Astrocyte (in vitro differentiated cells and primary cell): ENCODE results near the gene CHD1L. TPM values are rescaled to one million over a fixed set of nuclear protein-coding genes. Genes with fewer than 3 reads are reported as not detected.

ENCODE experiments used
- DNase-seq: peaks from one replicate; pipeline ENCODE4 v3.0.0-alpha.2; 2010; ENCODE audit warnings: low read depth
- FAIRE-seq: peaks from 2 replicates; lab custom pipeline; 2011; peaks lifted over from hg19 to GRCh38; lab: Jason Lieb, UNC
- H2AFZ ChIP-seq: 2 replicates; pipeline ENCODE4 v1.6.0; 2012; ENCODE audit warnings: low read depth, low read length, inconsistent platforms
- H3K27ac ChIP-seq: 2 replicates; pipeline ENCODE4 v1.5.1; 2011; ENCODE audit warnings: low read depth, low read length, inconsistent platforms
- H3K27me3 ChIP-seq: 2 replicates; pipeline ENCODE4 v1.6.0; 2011; ENCODE audit warnings: low read length, inconsistent platforms; ENCODE audit not compliant: insufficient read depth
- H3K36me3 ChIP-seq: 2 replicates; pipeline ENCODE4 v1.5.1; 2011; ENCODE audit warnings: low read length, inconsistent platforms; ENCODE audit not compliant: insufficient read depth
- H3K4me1 ChIP-seq: 2 replicates; pipeline ENCODE4 v1.5.1; 2011; ENCODE audit warnings: low read length, inconsistent platforms; ENCODE audit not compliant: insufficient read depth
- H3K4me2 ChIP-seq: 2 replicates; pipeline ENCODE4 v1.6.0; 2012; ENCODE audit warnings: low read length, inconsistent platforms
- H3K4me3 ChIP-seq: 2 replicates; pipeline ENCODE4 v1.5.1; 2011; ENCODE audit warnings: low read depth, mild to moderate bottlenecking, low read length, inconsistent platforms; ENCODE audit not compliant: insufficient read depth
- H3K79me2 ChIP-seq: 2 replicates; pipeline ENCODE4 v1.6.0; 2012; ENCODE audit warnings: mild to moderate bottlenecking, low read length, inconsistent platforms; ENCODE audit not compliant: insufficient read depth
- H3K9ac ChIP-seq: 2 replicates; pipeline ENCODE4 v1.6.0; 2012; ENCODE audit warnings: mild to moderate bottlenecking, low read length, inconsistent platforms
- H3K9me3 ChIP-seq: 2 replicates; pipeline ENCODE4 v1.5.1; 2012; ENCODE audit warnings: low read depth, mild to moderate bottlenecking, low read length, inconsistent platforms; ENCODE audit not compliant: insufficient read depth
- H4K20me1 ChIP-seq: 2 replicates; pipeline ENCODE4 v1.6.0; 2012; ENCODE audit warnings: low read length, inconsistent platforms; ENCODE audit not compliant: insufficient read depth
- H3K27ac Mint-ChIP-seq: one replicate; pipeline ENCODE4 v1.8.0; 2021; ENCODE audit warnings: mild to moderate bottlenecking, mixed read lengths; ENCODE audit not compliant: unreplicated experiment
- H3K27me3 Mint-ChIP-seq: one replicate; pipeline ENCODE4 v1.8.0; 2021; ENCODE audit warnings: low read depth, mixed read lengths; ENCODE audit not compliant: unreplicated experiment
- H3K36me3 Mint-ChIP-seq: one replicate; pipeline ENCODE4 v1.8.0; 2021; ENCODE audit warnings: low read depth, mixed read lengths; ENCODE audit not compliant: unreplicated experiment
- H3K4me1 Mint-ChIP-seq: one replicate; pipeline ENCODE4 v1.8.0; 2021; ENCODE audit warnings: low read depth, mixed read lengths; ENCODE audit not compliant: unreplicated experiment
- H3K4me3 Mint-ChIP-seq: one replicate; pipeline ENCODE4 v1.8.0; 2021; ENCODE audit warnings: mild to moderate bottlenecking, moderate library complexity, mixed read lengths; ENCODE audit not compliant: unreplicated experiment
- H3K9me3 Mint-ChIP-seq: one replicate; pipeline ENCODE4 v1.8.0; 2021; ENCODE audit warnings: mild to moderate bottlenecking, mixed read lengths; ENCODE audit not compliant: unreplicated experiment
- CTCF ChIP-seq: IDR thresholded peaks from 2 replicates; pipeline ENCODE4 v1.5.1; 2011; ENCODE audit warnings: low read depth, mild to moderate bottlenecking, inconsistent platforms, low read length, moderate library complexity; ENCODE audit not compliant: insufficient read depth
- EZH2 ChIP-seq: IDR thresholded peaks from 2 replicates; pipeline ENCODE4 v1.6.1; 2012; ENCODE audit warnings: mild to moderate bottlenecking, low read length, inconsistent platforms; ENCODE audit not compliant: insufficient read depth
- total RNA-seq: library from RNA; stranded (reverse); gene quantifications from 2 replicates; pipeline ENCODE4 v1.2.1, GENCODE V29; 2021

Gene CHD1L
- total RNA-seq, 1 donor from 2014 or later, result 44.2 TPM

GRCh38 chr1:147246910-147247655 lies 4.6 kb downstream of the CHD1L start:
- H3K4me3 Mint-ChIP-seq, result no peak overlapping the region
- H3K27ac Mint-ChIP-seq, result peak overlapping the region; percentile 64
- H3K9me3 ChIP-seq, result no peaks in the 10 kb centered on the region
- TF ChIP-seq CTCF (no peak), EZH2 (no peak)
- H3K4me1 Mint-ChIP-seq, result peaks cover 17% of the 10 kb centered on the region
- no peak overlapping the region for H2AFZ ChIP-seq
- no peaks in the 10 kb centered on the region for H3K27me3 ChIP-seq
- peaks cover 8% of the 10 kb centered on the region for H3K4me1 ChIP-seq
- FAIRE-seq (no peak), DNase-seq (no peak)
- H3K36me3 Mint-ChIP-seq, result no peaks in the 10 kb centered on the region
- no peak overlapping the region for H3K4me2 ChIP-seq
- H3K36me3 ChIP-seq, result peaks cover under 1% of the 10 kb centered on the region
- no peaks in the 10 kb centered on the region for H3K9me3 Mint-ChIP-seq
- H4K20me1 ChIP-seq, result peaks cover 54% of the 10 kb centered on the region
- H3K27me3 Mint-ChIP-seq, result no peaks in the 10 kb centered on the region
- H3K4me3 ChIP-seq, result no peak overlapping the region
- H3K9ac ChIP-seq, result no peak overlapping the region
- no peak overlapping the region for H3K27ac ChIP-seq
- H3K79me2 ChIP-seq, result peaks cover 88% of the 10 kb centered on the region

GRCh38 chr1:147247656-147248238 lies 5.3 kb downstream of the CHD1L start:
- peaks cover 17% of the 10 kb centered on the region for H3K4me1 Mint-ChIP-seq
- TF ChIP-seq CTCF (no peak), EZH2 (no peak)

GRCh38 chr1:147252540-147252939 lies 10.1 kb downstream of the CHD1L start:
- no peaks in the 10 kb centered on the region for H3K9me3 Mint-ChIP-seq
- no peak for FAIRE-seq

More at GRCh38 chr1:147247656-147248238, 5.3 kb downstream of the CHD1L start:
- H4K20me1 ChIP-seq, result peaks cover 61% of the 10 kb centered on the region
- H3K4me1 ChIP-seq, result peaks cover 6% of the 10 kb centered on the region
- no peaks in the 10 kb centered on the region for H3K9me3 ChIP-seq
- H3K4me3 ChIP-seq, result no peak overlapping the region
- H3K9ac ChIP-seq, result no peak overlapping the region
- H3K4me2 ChIP-seq, result no peak overlapping the region
- H3K27me3 Mint-ChIP-seq, result no peaks in the 10 kb centered on the region
- H2AFZ ChIP-seq, result no peak overlapping the region
- H3K36me3 ChIP-seq, result peaks cover 4% of the 10 kb centered on the region
- peak; percentile 52 for DNase-seq
- H3K79me2 ChIP-seq, result peaks cover 95% of the 10 kb centered on the region
- H3K9me3 Mint-ChIP-seq, result no peaks in the 10 kb centered on the region
- H3K27me3 ChIP-seq, result no peaks in the 10 kb centered on the region
- no peaks in the 10 kb centered on the region for H3K36me3 Mint-ChIP-seq
- H3K27ac Mint-ChIP-seq, result peak overlapping the region; percentile 13
- H3K27ac ChIP-seq, result no peak overlapping the region
- H3K4me3 Mint-ChIP-seq, result no peak overlapping the region
- FAIRE-seq, result no peak

More at GRCh38 chr1:147252540-147252939, 10.1 kb downstream of the CHD1L start:
- Histone ChIP-seq H4K20me1 (peaks cover 40% of the 10 kb centered on the region), H3K27ac (no peak overlapping the region), H3K9ac (no peak overlapping the region), H2AFZ (no peak overlapping the region), H3K27me3 (no peaks in the 10 kb centered on the region), H3K4me2 (no peak overlapping the region), H3K36me3 (peaks cover 4% of the 10 kb centered on the region), H3K9me3 (no peaks in the 10 kb centered on the region), H3K4me3 (no peak overlapping the region), H3K79me2 (peaks cover 89% of the 10 kb centered on the region), H3K4me1 (no peaks in the 10 kb centered on the region)
- TF ChIP-seq CTCF (no peak), EZH2 (no peak)
- DNase-seq, result no peak
- H3K27ac Mint-ChIP-seq, result no peak overlapping the region
- peaks cover 4% of the 10 kb centered on the region for H3K4me1 Mint-ChIP-seq
- H3K27me3 Mint-ChIP-seq, result no peaks in the 10 kb centered on the region
- H3K36me3 Mint-ChIP-seq, result peaks cover 11% of the 10 kb centered on the region
- no peak overlapping the region for H3K4me3 Mint-ChIP-seq
